CD4-positive, alpha-beta T cell treated with Interleukin-2 at 100 ng/mL for 4 hours (primary cell): ENCODE measurements around the gene LRRC75B.

Experiments used
- DNase-seq: peaks from one replicate; pipeline ENCODE4 v3.0.0-alpha.2; 2020; ENCODE audit warnings: low spot score

The LRRC75B gene

GRCh38 chr22:24585461-24585860, 7.4 kb downstream of the LRRC75B start:
- no peak for DNase-seq

GRCh38 chr22:24584871-24585411, 7.9 kb downstream of the LRRC75B start:
- DNase-seq = no peak

- DNase-seq = no peak
These were observed 8.6 kb downstream of the LRRC75B start for GRCh38 chr22:24584166-24584790.

GRCh38 chr22:24583221-24584165, 9.4 kb downstream of the LRRC75B start:
- no peak for DNase-seq

- no peak for DNase-seq
These were observed 10.6 kb downstream of the LRRC75B start for GRCh38 chr22:24582056-24582814.

GRCh38 chr22:24580276-24580675, 12.6 kb downstream of the LRRC75B start:
- no peak for DNase-seq

GRCh38 chr22:24579258-24579601, 13.6 kb downstream of the LRRC75B start:
- DNase-seq = no peak

- no peak for DNase-seq
These were observed 14.3 kb downstream of the LRRC75B start for GRCh38 chr22:24578355-24579257.

GRCh38 chr22:24576778-24577177, 16.1 kb downstream of the LRRC75B start:
- no peak for DNase-seq

GRCh38 chr22:24571266-24571665, 21.6 kb downstream of the LRRC75B start:
- DNase-seq = no peak

GRCh38 chr22:24567668-24568067, 25.2 kb downstream of the LRRC75B start:
- no peak for DNase-seq

GRCh38 chr22:24566899-24567511, 25.9 kb downstream of the LRRC75B start:
- no peak for DNase-seq

GRCh38 chr22:24565077-24565476, 27.8 kb downstream of the LRRC75B start:
- DNase-seq = no peak

- DNase-seq = no peak
These were observed 28.4 kb downstream of the LRRC75B start for GRCh38 chr22:24564376-24565058.

- no peak for DNase-seq
These were observed 29.6 kb downstream of the LRRC75B start for GRCh38 chr22:24563246-24563645.

GRCh38 chr22:24559471-24559870, 33.4 kb downstream of the LRRC75B start:
- no peak for DNase-seq

- peak; percentile 100 for DNase-seq
These were observed 37.5 kb downstream of the LRRC75B start, which contains the start of gene SNRPD3 for GRCh38 chr22:24555165-24556039. SNRPD3 (plus strand) TSS chr22:24555999; CDS start chr22:24557675, 1,676 bp downstream.

GRCh38 chr22:24554313-24555164, 38.3 kb downstream of the LRRC75B start, which contains the start of gene GUCD1:
GUCD1 (minus strand) TSS chr22:24555138; CDS start chr22:24554991, 147 bp downstream.
- peak; percentile 8 for DNase-seq
